ENCODE data around the gene MTMR12.
"Not testable (repeated sequence)": the region's sequence is repeated elsewhere in the genome, so short reads cannot be mapped to it uniquely, and the experiment has no call there.

Gene MTMR12

DNA sequence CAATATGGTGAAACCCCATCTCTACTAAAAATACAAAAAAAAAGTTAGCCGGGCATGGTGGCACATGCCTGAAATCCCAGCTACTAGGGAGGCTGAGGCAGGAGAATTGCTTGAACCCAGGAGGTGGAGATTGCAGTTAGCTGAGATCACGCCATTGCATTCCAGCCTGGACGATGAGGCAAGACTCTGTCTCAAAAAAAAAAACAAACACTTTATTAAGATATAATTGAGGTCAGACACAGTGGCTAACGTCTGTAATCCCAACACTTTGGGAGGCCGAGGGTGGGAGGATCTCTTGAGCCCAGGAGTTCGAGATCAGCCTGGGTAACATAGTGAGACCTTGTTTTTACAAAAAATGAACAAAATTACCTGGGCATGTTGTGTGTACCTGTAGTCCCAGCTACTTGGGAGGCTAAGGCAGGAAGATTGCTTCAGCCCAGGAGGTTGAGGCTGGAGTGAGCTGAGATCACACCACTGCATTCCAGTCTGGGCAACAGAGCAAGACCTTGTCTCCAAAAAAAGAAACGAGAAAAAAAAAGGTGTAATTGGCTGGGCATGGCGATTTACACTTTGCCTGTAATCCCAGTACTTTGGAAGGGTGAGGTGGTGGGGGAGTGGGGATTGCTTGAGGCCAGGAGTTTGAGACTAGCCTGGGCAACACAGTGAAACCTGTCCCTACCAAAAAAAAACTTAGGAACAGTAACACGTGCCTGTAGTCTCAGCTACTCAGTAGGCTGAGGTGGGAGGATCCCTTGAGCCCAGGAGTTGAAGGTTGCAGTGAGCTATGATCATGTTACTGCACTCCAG, 16.6 kb downstream of the MTMR12 start:
- not testable (repeated sequence) for DNase-seq

DNA sequence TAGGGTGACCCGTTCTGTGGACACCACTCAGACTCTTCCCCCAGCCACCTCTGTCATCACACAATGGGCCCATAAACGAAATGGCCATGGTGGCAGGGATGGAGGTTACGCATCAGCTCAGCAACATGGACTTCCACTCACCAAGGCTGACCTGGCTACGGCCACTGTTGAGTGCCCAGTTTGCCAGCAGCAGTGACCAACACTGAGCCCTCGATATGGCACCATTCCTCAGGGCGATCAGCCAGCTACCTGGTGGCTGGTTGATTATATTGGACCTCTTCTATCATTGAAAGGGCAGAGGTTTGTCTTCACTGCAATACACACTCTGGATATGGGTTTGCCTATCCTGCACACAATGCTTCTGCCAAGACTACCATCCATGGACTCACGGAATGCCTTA, 21.1 kb downstream of the MTMR12 start:
- DNase-seq = no peak

DNA sequence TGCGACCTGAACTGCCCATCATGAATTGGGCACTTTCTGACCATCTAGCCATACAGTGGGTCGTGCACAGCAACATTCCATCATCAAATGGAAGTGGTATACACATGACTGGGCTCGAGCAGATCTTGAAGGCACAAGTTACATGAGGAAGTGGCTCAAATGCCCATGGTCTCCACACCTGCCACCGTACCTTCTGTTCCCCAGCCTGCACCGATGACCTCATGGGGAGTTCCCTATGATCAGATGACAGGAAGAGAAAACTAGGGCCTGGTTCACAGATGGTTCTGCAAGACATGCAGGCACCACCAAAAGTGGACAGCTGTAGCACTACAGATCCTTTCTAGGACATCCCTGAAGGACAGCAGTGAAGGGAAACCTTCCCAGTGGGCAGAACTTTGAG, 21.8 kb downstream of the MTMR12 start:
- DNase-seq = peak; percentile 16

DNA sequence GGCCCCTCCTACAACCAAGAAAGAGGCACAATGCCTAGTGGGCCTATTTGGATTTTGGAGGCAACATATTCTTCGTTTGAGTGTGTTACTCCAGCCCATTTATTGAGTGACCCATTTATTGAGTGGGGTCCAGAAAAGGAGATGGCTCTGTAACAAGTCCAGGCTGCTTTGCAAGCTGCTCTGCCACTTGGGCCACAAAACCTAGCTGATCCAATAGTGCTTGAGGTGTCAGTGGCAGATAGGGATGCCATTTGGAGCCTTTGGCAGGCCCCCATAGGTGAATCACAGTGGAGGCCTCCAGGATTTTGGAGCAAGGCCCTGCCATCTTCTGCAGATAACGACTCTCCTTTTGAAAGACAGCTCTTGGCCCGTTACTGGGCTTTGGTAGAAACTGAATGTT, 22.2 kb downstream of the MTMR12 start:
- DNase-seq = not testable (repeated sequence)

DNA sequence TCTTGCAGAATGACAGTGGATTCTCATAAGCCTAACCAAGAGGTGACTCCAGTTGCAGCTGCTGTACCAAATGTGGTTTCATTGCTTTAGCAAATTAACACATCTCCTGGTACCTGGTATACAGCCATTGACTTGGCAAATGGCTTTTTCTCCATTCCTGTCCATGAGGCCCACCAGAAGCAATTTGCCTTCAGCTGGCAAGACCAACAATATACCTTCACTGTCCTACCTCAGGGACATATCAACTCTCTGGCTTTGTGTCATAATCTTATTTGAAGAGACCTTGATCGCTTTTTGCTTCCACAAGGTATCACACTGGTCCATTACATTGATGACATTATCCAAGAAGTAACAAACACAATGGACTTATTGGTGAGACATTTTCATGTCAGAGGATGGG, 22.8 kb downstream of the MTMR12 start:
- not testable (repeated sequence) for DNase-seq

DNA sequence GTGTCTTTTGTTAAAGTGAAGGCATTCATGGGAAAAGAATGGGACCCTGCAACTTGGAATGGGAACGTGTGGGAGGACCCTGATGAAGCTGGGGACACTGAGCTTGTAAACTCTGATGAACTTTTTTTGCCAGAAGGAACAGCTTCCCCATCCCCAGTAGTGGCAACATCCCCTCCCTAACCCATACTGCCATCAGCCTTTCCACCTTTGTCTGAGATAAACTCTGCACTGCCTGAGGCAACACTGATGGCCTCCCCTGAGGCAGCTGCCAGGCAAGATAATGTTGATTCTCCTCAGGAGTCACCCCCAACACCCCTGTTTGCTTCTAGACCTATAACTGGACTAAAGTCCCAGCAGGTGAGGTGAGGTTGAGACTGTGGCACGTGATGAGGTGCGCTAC, 24.6 kb downstream of the MTMR12 start:
- DNase-seq = not testable (repeated sequence)

DNA sequence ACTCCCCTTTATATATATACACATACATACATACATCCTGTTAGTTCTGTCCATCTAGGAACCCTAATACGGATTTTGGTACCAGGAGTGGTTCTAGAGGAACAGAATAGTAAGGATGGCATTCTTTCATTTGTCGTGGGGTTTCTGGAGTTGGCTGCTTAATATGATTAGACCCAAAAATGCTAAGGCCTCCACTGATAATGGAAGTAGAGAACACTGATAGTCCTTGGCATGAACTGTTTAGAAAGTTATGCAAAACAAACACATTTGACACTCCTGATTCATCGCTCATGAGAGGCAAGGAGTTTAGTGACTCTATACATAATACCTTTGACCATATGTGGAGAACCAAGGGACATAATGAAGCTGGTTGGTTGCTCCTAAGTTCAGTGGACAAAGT, 25.2 kb downstream of the MTMR12 start:
- not testable (repeated sequence) for DNase-seq

DNA sequence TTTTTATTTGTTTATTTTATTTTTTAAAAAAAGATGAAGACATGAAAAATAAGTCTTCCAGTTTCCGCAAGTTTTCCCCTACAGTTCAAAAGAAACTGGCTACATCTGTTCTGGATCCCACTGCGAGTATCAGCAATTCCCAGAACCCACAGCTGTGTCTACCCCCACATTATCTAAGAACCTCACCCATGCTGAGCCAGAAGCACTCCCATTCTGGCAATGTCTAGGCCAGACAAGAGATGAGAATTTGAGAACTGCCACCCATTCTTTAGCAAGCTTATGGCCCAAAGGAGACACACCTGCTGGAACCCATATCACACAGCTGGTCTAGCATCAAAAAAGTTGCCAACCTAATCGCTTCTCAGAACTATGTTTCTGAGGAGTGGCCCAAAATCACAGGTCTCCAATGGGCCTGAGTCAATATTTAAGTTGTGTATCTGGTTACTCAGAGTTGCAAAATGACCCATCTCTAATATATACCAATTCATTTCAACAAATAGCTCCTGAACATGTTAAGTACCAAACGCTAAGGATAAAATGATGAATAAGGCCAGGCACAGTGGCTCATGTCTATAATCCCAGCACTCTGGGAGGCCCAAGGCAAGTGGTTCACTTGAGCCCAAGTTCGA, 27.1 kb downstream of the MTMR12 start:
- no peak for DNase-seq

DNA sequence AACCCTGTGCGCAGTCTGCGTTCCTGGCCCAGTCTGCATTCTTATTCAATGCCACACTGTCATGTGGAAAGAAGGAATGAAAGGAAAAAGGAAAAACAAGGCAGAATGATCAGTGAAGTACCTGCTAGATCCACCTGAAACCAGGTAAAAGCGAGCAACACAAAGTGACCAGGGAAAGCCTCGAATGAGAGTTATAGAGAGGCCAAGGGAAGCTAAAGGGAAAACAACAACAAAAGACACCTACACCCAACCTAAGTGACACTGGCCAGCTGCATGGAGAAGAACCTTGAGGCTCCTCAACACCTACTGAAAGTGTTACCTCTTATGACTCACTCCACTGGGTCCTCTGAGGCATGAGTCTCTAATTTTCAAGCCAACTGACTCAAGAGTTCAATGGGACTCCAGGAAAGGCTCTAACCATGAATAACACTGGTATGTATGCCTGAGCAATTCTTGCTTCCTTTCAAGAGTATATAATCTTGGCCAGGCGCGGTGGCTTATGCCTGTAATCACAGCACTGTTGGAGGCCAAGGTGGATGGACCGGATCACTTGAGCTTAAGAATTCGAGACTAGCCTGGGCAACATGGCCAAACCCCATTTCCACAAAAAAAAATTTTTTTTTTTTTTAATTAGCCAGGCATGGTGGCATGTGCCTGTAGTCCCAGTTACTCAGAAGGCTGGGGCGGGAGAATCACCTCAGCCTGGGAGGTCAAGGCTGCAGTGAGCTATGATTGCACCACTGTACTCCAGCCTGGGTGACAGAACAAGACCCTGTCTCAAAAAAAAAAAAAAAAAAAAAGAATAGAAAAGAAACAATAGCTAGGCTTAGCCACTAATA, 29.0 kb downstream of the MTMR12 start:
- no peak for DNase-seq

DNA sequence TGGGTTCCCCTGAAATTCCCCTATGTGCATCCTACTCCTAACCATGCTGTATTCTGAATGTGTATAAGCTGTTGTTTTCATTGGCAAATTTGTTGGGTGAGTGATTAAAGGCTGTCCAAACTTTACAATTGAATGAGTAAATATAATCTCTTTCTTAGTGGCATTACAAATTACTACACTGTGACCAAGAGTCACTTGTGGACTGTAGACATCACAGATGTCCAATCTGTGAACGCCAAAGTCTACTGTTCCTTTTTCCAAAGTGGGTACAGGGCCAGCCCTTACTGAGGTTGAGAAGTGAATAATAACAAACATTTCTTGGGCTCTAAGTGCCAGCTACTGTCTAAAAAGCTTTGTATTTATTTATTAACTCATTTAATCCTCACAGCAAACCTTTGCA, 29.7 kb downstream of the MTMR12 start:
- DNase-seq = no peak

DNA sequence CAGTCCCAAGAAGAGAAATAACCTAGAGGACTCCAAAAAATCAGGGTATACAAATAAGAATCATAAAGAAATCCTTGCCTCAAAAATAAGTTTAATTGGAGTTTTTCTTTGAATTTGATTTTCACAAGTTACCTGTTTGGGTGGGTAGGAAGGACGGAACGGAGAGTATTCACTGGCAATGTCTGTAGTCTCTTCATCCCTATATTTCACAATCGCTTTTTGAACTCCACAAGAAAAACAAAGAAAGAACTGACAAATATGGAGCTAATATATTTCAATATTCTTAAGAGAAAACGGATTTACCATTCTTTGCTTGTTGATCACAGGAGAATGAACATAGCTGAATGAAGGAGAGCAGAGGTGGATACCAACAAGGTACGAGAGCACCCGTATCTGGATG, 30.1 kb downstream of the MTMR12 start:
- DNase-seq = no peak

DNA sequence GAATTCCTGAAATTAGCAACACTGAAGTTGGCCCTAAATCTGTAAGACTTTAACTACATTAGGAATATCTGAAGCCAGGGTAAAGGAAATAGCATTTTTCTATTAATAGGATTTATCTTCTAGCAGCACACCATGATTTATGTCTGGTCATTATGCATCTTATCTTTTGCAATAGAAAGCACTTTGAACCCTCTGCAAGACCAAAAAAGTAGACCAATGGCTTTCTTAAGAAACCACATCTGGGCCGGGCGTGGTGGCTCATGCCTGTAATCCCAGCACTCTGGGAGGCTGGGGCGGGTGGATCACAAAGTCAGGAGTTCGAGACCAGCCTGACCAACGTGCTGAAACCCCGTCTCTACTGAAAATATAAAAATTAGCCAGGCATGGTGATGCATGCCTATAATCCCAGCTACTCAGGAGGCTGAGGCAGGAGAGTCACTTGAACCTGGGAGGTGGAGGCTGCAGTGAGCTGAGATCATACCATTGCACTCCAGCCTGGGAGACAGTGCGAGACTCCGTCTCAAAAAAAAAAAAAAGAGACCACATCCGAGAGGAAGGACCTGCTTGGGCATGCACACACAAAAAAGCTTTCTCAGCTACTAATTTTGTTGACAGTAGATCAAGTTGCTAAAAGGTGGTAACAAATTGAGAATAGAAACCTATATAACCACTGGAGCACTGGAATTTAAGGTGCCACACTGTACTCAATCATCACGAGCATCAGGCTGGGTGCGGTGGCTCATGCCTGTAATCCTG, 31.2 kb downstream of the MTMR12 start:
- DNase-seq = not testable (repeated sequence)

DNA sequence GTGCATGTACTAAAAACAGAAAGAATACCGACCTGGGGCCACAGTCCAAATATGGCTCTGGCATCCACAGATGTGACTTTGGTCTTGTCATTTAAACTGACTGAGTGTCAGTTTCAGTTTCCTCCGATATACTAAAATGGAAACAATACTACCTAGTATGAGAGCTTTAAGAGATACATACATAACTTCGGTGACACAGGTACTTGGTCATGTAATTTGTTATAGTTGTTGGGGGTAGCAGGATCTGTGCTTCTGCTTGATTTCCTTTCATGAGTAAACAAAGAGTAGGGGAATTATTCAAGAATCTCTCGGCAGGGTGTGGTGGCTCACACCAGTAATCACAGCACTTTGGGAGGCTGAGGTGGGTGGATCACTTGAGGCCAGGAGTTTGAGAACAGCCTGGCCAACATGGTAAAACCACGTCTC, 32.1 kb downstream of the MTMR12 start:
- peak; percentile 25 for DNase-seq

DNA sequence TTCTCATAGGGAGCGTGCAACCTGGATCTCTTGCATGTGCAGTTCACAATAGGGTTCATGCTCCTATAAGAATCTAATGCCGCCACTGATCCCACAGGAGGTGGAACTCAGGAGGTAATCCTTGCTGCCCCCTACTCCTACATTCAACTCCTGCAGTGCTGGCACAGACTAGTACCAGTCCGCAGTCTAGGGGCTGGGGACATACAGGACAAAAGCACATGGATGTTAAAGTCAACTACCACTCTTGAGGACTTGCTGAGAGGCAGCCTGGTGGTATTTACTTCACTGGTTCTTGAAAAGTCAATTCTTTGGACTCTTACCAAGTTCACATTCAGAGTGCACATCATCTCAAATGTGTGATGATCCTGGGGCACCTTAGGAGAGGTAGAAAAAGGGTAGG, 33.0 kb downstream of the MTMR12 start:
- DNase-seq = no peak

DNA sequence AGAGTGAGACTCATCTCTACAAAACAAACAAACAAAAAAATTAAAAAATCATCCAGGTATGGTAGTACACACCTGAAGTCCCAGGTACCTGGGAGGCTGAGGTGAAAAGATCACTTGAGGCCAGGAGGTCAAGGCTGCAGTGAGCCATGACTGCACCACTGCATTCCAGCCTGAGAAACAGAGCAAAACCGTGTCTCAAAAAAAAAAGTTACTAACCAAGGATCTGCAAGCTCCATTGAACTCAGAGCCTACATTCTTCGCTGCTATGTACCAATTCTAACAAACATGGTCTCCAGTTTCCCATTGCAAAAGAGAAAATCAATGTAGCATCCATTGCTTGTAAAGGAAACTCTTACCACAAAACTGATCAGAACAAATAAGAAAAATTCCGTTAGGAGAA, 33.5 kb downstream of the MTMR12 start:
- DNase-seq = no peak

DNA sequence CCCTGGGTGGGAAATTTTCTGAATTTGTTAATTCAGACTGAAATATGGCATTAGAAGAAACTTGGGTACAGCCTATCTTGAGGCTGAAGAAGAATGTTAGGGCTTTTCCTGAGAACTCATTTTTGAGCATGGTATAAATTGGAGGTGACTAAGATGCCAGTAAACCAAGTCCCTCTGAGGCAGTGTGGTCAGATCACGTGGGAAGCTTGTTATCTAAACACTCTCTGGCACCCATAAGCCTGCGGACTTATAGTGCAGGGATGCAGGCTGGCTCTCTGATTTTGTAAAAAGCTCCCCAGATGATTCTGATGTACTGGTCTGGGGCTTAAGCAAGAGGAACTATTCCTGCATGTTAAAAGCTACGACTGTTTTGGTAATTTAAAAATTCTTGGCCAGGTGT, 34.3 kb downstream of the MTMR12 start:
- DNase-seq = no peak

DNA sequence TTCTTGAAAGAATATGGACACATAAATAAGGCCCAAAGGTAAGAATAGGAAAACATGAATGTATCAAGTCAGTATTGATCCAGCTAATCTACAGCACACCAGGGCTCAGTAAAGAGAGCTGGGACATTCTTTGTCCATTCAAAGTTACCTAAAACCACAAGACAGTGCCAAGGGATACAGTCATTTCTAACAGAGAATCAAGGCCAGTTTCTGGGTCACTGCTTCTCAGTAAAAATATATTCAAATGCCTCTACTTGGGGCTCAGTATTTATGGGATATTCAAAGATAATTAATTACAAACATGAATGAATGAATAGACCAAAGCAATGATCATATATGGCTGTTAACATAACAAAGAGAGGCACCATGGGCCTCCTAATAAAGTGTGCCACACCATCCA, 34.9 kb downstream of the MTMR12 start:
- no peak for DNase-seq

DNA sequence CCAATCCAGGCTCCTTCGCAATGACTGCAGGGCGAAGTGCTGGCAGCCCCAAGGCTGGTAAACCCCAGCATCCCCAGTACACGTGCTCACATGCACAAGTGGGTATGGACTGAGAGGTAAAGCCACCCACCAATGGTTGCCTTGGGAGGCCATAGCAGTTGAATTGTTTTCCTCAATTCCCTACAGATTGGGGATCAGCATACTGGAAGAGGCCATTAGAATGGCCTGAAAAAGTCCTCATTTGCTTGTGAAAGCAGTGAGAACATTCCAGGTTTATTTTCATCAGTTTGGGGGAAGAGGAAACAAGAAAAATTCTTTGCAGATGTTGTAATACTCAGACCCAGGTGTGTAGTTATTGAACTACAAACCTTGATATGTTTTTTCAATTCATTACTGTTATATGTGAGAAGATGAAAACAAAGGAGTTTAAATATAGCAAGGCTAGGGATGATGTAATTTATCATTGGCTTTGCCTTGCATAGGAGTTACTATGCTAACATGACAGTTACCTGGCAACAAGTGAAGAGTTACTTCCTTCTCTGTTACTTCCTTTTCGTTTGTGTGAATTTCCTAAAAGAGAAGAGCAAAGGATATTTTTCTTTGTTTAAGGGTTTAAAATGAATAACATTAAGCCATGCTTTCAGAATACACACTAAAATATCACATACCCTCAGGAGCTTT, 36.4 kb downstream of the MTMR12 start:
- DNase-seq = peak; percentile 16

DNA sequence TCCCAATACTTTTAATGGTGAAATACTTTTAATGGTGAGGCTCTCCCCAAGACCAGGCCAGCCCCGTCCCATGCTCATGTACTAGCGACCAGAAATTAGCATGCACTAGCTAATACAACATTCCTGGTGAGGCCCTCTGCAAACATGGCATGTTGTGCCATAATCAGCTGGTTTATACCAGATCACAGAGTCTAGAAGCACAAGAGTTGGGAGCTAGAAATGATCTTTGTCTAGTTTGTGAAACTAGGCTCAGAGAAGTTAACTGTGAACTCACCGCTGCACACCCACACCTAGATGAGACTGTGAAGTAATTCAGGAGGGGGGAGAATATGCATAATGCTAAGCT, 37.4 kb downstream of the MTMR12 start:
- no peak for DNase-seq

DNA sequence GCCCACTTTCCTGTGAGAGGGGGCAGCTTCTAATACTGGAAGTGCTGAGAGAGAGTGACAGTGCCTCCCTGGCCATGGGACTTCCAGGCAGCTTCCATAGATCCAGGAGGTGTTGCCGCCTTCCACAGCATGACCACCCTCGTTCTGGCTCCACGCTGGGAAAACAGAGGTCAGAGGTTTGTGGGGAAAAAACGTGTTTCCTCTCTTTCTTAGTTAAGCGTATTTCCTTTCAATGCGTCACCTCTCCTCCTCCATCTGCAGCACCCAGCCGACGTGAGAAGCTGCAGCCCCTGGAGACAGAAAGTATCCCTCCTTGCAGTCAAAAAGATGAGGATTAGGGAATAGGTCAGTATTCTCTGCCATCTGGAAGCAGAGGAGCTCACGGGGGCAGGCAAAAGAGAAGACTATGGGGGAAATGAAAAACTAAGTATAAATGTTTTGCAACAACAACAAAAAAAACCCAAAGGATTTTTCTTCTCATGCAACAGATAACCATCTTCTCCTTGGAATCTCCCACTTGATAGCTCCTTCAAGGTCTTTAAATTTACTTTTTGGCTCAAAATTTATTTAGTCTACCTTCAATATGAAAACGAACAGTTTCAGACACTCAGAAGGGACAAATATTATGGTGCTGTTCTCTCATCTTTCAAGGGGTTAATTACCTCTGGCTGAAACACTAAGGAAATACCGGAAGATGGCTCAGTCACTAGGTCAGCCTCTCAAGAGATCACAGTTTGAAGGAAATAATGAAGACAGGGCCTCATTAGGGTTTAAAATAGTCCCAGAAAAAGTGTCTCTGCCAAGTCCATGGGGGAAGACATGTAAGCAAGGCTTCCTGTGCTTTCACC, 38.0 kb downstream of the MTMR12 start:
- DNase-seq = no peak

DNA sequence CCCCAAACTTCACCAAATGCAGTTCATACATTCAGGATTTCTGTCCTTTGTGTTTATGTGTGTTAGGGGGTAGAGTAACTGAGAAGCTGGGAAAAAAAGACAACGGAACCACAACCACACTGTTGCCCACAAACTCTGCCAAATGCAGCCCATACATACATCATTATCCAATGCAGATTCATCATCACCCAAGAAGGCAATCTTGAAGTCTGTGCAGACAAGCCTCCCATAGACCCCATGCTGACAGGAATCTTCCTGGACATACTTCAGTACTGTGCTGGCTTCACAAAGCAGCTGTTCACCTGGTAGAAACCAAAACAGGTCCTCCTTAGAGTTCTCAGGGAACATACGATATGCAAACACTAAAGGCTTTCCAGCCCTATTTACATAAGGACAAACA, 38.9 kb downstream of the MTMR12 start:
- DNase-seq = no peak

DNA sequence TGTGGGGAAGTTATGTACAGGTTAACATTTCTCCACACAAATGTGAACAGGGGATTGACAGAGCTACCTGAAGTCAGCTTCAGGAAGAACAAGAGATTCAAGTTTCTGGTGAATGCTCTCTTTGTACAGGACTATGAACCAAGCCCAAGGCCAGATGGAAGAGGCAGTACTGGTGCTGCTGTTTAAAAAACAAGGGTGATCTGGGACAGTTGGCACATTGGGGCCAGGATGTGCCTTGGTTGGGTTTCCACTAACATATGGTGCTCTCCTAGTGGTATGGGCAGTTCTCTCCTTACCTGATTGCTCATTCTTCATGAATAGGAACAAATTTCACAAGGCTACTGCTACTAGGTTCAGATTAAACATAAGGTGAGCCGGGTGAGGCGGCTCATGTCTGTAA, 40.0 kb downstream of the MTMR12 start:
- no peak for DNase-seq
